Activated CD4-positive, CD25-positive, alpha-beta regulatory T cell treated with anti-CD3 and anti-CD28 coated beads, Interleukin-2, amount 50 U/mL, for 16 hours (primary cell): ENCODE data around the gene SNPH.

Experiments used
- DNase-seq: peaks from one replicate; pipeline ENCODE4 v3.0.0-alpha.2; 2020; ENCODE audit warnings: low read depth, low spot score

The SNPH gene

GRCh38 chr20:1287787-1288569, 21.9 kb downstream of the SNPH start:
- DNase-seq: no peak

- no peak for DNase-seq
Measured at GRCh38 chr20:1291191-1291741, 25.2 kb downstream of the SNPH start.

- no peak for DNase-seq
Measured at GRCh38 chr20:1292620-1293019, 26.5 kb downstream of the SNPH start.

GRCh38 chr20:1293641-1294379, 27.7 kb downstream of the SNPH start:
- DNase-seq: no peak

GRCh38 chr20:1294497-1294896, 28.4 kb downstream of the SNPH start:
- no peak for DNase-seq

- no peak for DNase-seq
Measured at GRCh38 chr20:1295276-1295930, 29.3 kb downstream of the SNPH start.

- no peak for DNase-seq
Measured at GRCh38 chr20:1296117-1296610, 30.1 kb downstream of the SNPH start.

- no peak for DNase-seq
Measured at GRCh38 chr20:1296922-1297321, 30.8 kb downstream of the SNPH start.

GRCh38 chr20:1297486-1297885, 31.4 kb downstream of the SNPH start:
- no peak for DNase-seq

GRCh38 chr20:1298166-1298565, 32.1 kb downstream of the SNPH start:
- no peak for DNase-seq

- no peak for DNase-seq
Measured at GRCh38 chr20:1298888-1299511, 32.9 kb downstream of the SNPH start.

GRCh38 chr20:1299522-1299921, 33.4 kb downstream of the SNPH start:
- no peak for DNase-seq

GRCh38 chr20:1300083-1300840, 34.2 kb downstream of the SNPH start:
- no peak for DNase-seq

- DNase-seq: no peak
Measured at GRCh38 chr20:1301031-1301529, 35.0 kb downstream of the SNPH start.

- no peak for DNase-seq
Measured at GRCh38 chr20:1302685-1303541, 36.8 kb downstream of the SNPH start.

GRCh38 chr20:1304710-1305515, 38.8 kb downstream of the SNPH start:
- DNase-seq: no peak

GRCh38 chr20:1305712-1306111, 39.6 kb downstream of the SNPH start:
- DNase-seq: no peak

- no peak for DNase-seq
Measured at GRCh38 chr20:1306316-1307135, 40.4 kb downstream of the SNPH start.
